ENCODE data around the gene CDK2AP2. TPM values are rescaled to one million over a fixed set of nuclear protein-coding genes. Genes with fewer than 3 reads are reported as not detected.

Gene CDK2AP2
- total and polyA plus RNA-seq, 2 donors (not counting 1 experiment from before 2014, with no cell fraction given), result 62.7 to 112 TPM

GRCh38 chr11:67534070-67534679 lies 26.2 kb upstream of the CDK2AP2 start:
- H3K36me3 ChIP-seq (replicated peaks in 1 of 2; ENCODE audit: control extremely low read depth in 1 of 2, control insufficient read depth in 1 of 2, extremely low read depth in 1 of 2, insufficient read depth in 2 of 2, low read length in 1 of 2), result no peaks in the 10 kb centered on the region
- intact Hi-C loops (cut with micrococcal nuclease), result loop anchor here (10.0 kb wide), 1 partner anchor 879 kb away; no protein-coding TSS in a partner anchor

More at GRCh38 chr11:67534070-67534679, 26.2 kb upstream of the CDK2AP2 start:
- H3K79me2 ChIP-seq (ENCODE audit: control insufficient read depth, insufficient read depth, low read length), result no peaks in the 10 kb centered on the region
- no peaks in the 10 kb centered on the region for H3K4me1 ChIP-seq (ENCODE audit: control insufficient read depth in 2 of 2, insufficient read depth in 2 of 2, low read length in 2 of 2)
- ChIA-PET POLR2A (no interaction called here), CTCF (interaction anchor here (0.6 kb wide), 1 partner anchor 28 kb away, joined by 3 read pairs; no protein-coding TSS in a partner anchor)
- no peak overlapping the region for H3K27ac Mint-ChIP-seq
- peaks cover 0 to 5% (median 0%) of the 10 kb centered on the region in 4 experiments for H3K27me3 ChIP-seq (replicated peaks in 1 of 4; ENCODE audit: control extremely low read depth in 1 of 4, control insufficient read depth in 3 of 4, insufficient read depth in 4 of 4, low read length in 3 of 4)
- no peak overlapping the region for H3K4me2 ChIP-seq (replicated peaks; ENCODE audit: low read depth, low read length, poor library complexity, severe bottlenecking)
- 33% methylated on average over 2 of the region's 4 CpGs for WGBS (ENCODE audit: insufficient coverage)
- no peak overlapping the region for H3K4me3 ChIP-seq (ENCODE audit: control extremely low read depth in 1 of 5, extremely low read depth in 1 of 5, insufficient read depth in 1 of 5, low read depth in 2 of 5, low read length in 4 of 5)
- H3K27ac ChIP-seq (ENCODE audit: low read length in 2 of 2), result no peak overlapping the region
- TF ChIP-seq CTCF (IDR thresholded peaks at IDR 0.05), result no peak
- no peak for TF ChIP-seq EZH2 (IDR thresholded peaks at IDR 0.05; ENCODE audit: borderline replicate concordance, insufficient read depth, low read depth, low read length, poor library complexity, severe bottlenecking)
- no peak overlapping the region for H3K4me3 Mint-ChIP-seq
- H3K9me3 Mint-ChIP-seq (ENCODE audit: insufficient read depth), result peaks cover 5% of the 10 kb centered on the region
- no peaks in the 10 kb centered on the region for H4K20me1 ChIP-seq (ENCODE audit: control insufficient read depth, insufficient read depth, low read length, poor library complexity, severe bottlenecking)
- no peaks in the 10 kb centered on the region for H3K4me1 Mint-ChIP-seq
- H3K9me3 ChIP-seq (ENCODE audit: control extremely low read depth in 1 of 3, control insufficient read depth in 2 of 3, insufficient read depth in 1 of 3, low read length in 2 of 3), result peaks cover 0 to 13% (median 13%) of the 10 kb centered on the region in 3 donors
- no peak overlapping the region for H3K9ac ChIP-seq (ENCODE audit: low read length)
- DNase-seq (no peak), ATAC-seq (ENCODE audit: low read depth) (no peak)
- H2AFZ ChIP-seq (ENCODE audit: insufficient read depth, low read depth, low read length, poor library complexity, severe bottlenecking), result no peak overlapping the region
- peaks cover 9% of the 10 kb centered on the region for H3K27me3 Mint-ChIP-seq
